Activated CD4-positive, CD25-positive, alpha-beta regulatory T cell treated with anti-CD3 and anti-CD28 coated beads, Interleukin-2, amount 50 U/mL, for 72 hours (primary cell): Measurements from ENCODE around the gene MYO6.
"Not testable (repeated sequence)": the region's sequence is repeated elsewhere in the genome, so short reads cannot be mapped to it uniquely, and the experiment has no call there.

Experiments
- DNase-seq: peaks from one replicate; pipeline ENCODE4 v3.0.0; 2021

The MYO6 gene

GRCh38 chr6:75893776-75894152 lies 144.7 kb downstream of the MYO6 start:
- DNase-seq: no peak

- no peak for DNase-seq
Observed at GRCh38 chr6:75896526-75896925, 147.5 kb downstream of the MYO6 start.

- DNase-seq: not testable (repeated sequence)
Observed at GRCh38 chr6:75900216-75900615, 151.2 kb downstream of the MYO6 start.

- DNase-seq: not testable (repeated sequence)
Observed at GRCh38 chr6:75905129-75905528, 156.1 kb downstream of the MYO6 start.

- no peak for DNase-seq
Observed at GRCh38 chr6:75906871-75907270, 157.8 kb downstream of the MYO6 start.

- DNase-seq: no peak
Observed at GRCh38 chr6:75907444-75907843, 158.4 kb downstream of the MYO6 start.

- DNase-seq: no peak
Observed at GRCh38 chr6:75913040-75913439, 164.0 kb downstream of the MYO6 start.

- no peak for DNase-seq
Observed at GRCh38 chr6:75922226-75922625, 173.2 kb downstream of the MYO6 start.

GRCh38 chr6:75926293-75927168 lies 177.5 kb downstream of the MYO6 start:
- DNase-seq: no peak

GRCh38 chr6:75931011-75931680 lies 182.1 kb downstream of the MYO6 start:
- DNase-seq: no peak

GRCh38 chr6:75932067-75932466 lies 183.0 kb downstream of the MYO6 start:
- no peak for DNase-seq

GRCh38 chr6:75933387-75933975 lies 184.4 kb downstream of the MYO6 start:
- no peak for DNase-seq

GRCh38 chr6:75934643-75935472 lies 185.8 kb downstream of the MYO6 start:
- DNase-seq: no peak

GRCh38 chr6:75935473-75935793 lies 186.4 kb downstream of the MYO6 start:
- no peak for DNase-seq

- no peak for DNase-seq
Observed at GRCh38 chr6:75936682-75937081, 187.6 kb downstream of the MYO6 start.

- no peak for DNase-seq
Observed at GRCh38 chr6:75937846-75938245, 188.8 kb downstream of the MYO6 start.

GRCh38 chr6:75940564-75940963 lies 191.5 kb downstream of the MYO6 start:
- no peak for DNase-seq

GRCh38 chr6:75941509-75941908 lies 192.5 kb downstream of the MYO6 start:
- DNase-seq: no peak

- DNase-seq: no peak
Observed at GRCh38 chr6:75943381-75943780, 194.3 kb downstream of the MYO6 start.

- no peak for DNase-seq
Observed at GRCh38 chr6:75946146-75946831, 197.2 kb downstream of the MYO6 start.

GRCh38 chr6:75947935-75948334 lies 198.9 kb downstream of the MYO6 start:
- DNase-seq: no peak

- DNase-seq: no peak
Observed at GRCh38 chr6:75952128-75952527, 203.1 kb downstream of the MYO6 start.

GRCh38 chr6:75963569-75963968 lies 214.5 kb downstream of the MYO6 start:
- DNase-seq: no peak
